ENCODE data around the gene ARL3.

The ARL3 gene

GRCh38 chr10:102628451-102628911 is 85.7 kb downstream of the ARL3 start:
- Histone ChIP-seq H3K9ac (ENCODE audit: low read depth, low read length) (no peak overlapping the region), H3K27me3 (ENCODE audit: insufficient read depth, low read length, poor library complexity) (no peaks in the 10 kb centered on the region), H2AFZ (ENCODE audit: low read depth, low read length) (no peak overlapping the region), H4K20me1 (ENCODE audit: insufficient read depth, low read length) (no peaks in the 10 kb centered on the region), H3K4me1 (ENCODE audit: insufficient read depth, low read length) (no peaks in the 10 kb centered on the region), H3K9me3 (ENCODE audit: insufficient read depth, low read length, severe bottlenecking) (no peaks in the 10 kb centered on the region), H3K27ac (ENCODE audit: low read length) (no peak overlapping the region), H3K79me2 (ENCODE audit: insufficient read depth, low read length) (no peaks in the 10 kb centered on the region), H3K36me3 (ENCODE audit: insufficient read depth, low read length) (no peaks in the 10 kb centered on the region), H3K4me3 (ENCODE audit: low read depth in 1 of 2, low read length in 2 of 2) (no peak overlapping the region), H3K4me2 (ENCODE audit: insufficient read depth, low read length) (no peak overlapping the region)
- TF ChIP-seq EZH2 (IDR thresholded peaks at IDR 0.05; ENCODE audit: borderline replicate concordance, low read depth, low read length, severe bottlenecking) (no peak), CTCF (IDR thresholded peaks at IDR 0.05; ENCODE audit: borderline replicate concordance, extremely low read depth, low read length, poor library complexity, severe bottlenecking) (no peak)
- ATAC-seq (ENCODE audit: insufficient read depth, low read depth): no peak
- no peak for DNase-seq

- H3K27me3 ChIP-seq (ENCODE audit: insufficient read depth, low read length, poor library complexity): no peaks in the 10 kb centered on the region
- no peaks in the 10 kb centered on the region for H3K79me2 ChIP-seq (ENCODE audit: insufficient read depth, low read length)
- H3K36me3 ChIP-seq (ENCODE audit: insufficient read depth, low read length): no peaks in the 10 kb centered on the region
- H2AFZ ChIP-seq (ENCODE audit: low read depth, low read length): no peak overlapping the region
- no peak overlapping the region for H3K4me2 ChIP-seq (ENCODE audit: insufficient read depth, low read length)
- no peaks in the 10 kb centered on the region for H3K9me3 ChIP-seq (ENCODE audit: insufficient read depth, low read length, severe bottlenecking)
- no peak overlapping the region for H3K9ac ChIP-seq (ENCODE audit: low read depth, low read length)
- TF ChIP-seq CTCF (IDR thresholded peaks at IDR 0.05; ENCODE audit: borderline replicate concordance, extremely low read depth, low read length, poor library complexity, severe bottlenecking): no peak
- TF ChIP-seq EZH2 (IDR thresholded peaks at IDR 0.05; ENCODE audit: borderline replicate concordance, low read depth, low read length, severe bottlenecking): no peak
- DNase-seq: no peak
- H3K27ac ChIP-seq (ENCODE audit: low read length): no peak overlapping the region
- no peak overlapping the region for H3K4me3 ChIP-seq (ENCODE audit: low read depth in 1 of 2, low read length in 2 of 2)
- no peak for ATAC-seq (ENCODE audit: insufficient read depth, low read depth)
- H3K4me1 ChIP-seq (ENCODE audit: insufficient read depth, low read length): no peaks in the 10 kb centered on the region
- H4K20me1 ChIP-seq (ENCODE audit: insufficient read depth, low read length): no peaks in the 10 kb centered on the region
These were observed 86.4 kb downstream of the ARL3 start for GRCh38 chr10:102627736-102628293.

- no peaks in the 10 kb centered on the region for H3K79me2 ChIP-seq (ENCODE audit: insufficient read depth, low read length)
- H3K27ac ChIP-seq (ENCODE audit: low read length): no peak overlapping the region
- H3K9ac ChIP-seq (ENCODE audit: low read depth, low read length): no peak overlapping the region
- DNase-seq (no peak), ATAC-seq (ENCODE audit: insufficient read depth, low read depth) (no peak)
- no peak overlapping the region for H2AFZ ChIP-seq (ENCODE audit: low read depth, low read length)
- H3K4me1 ChIP-seq (ENCODE audit: insufficient read depth, low read length): no peaks in the 10 kb centered on the region
- TF ChIP-seq CTCF (IDR thresholded peaks at IDR 0.05; ENCODE audit: borderline replicate concordance, extremely low read depth, low read length, poor library complexity, severe bottlenecking): no peak
- TF ChIP-seq EZH2 (IDR thresholded peaks at IDR 0.05; ENCODE audit: borderline replicate concordance, low read depth, low read length, severe bottlenecking): no peak
- no peaks in the 10 kb centered on the region for H3K27me3 ChIP-seq (ENCODE audit: insufficient read depth, low read length, poor library complexity)
- no peak overlapping the region for H3K4me3 ChIP-seq (ENCODE audit: low read depth in 1 of 2, low read length in 2 of 2)
- H3K9me3 ChIP-seq (ENCODE audit: insufficient read depth, low read length, severe bottlenecking): no peaks in the 10 kb centered on the region
- H3K4me2 ChIP-seq (ENCODE audit: insufficient read depth, low read length): no peak overlapping the region
- H3K36me3 ChIP-seq (ENCODE audit: insufficient read depth, low read length): no peaks in the 10 kb centered on the region
- H4K20me1 ChIP-seq (ENCODE audit: insufficient read depth, low read length): no peaks in the 10 kb centered on the region
These were observed 86.9 kb downstream of the ARL3 start for GRCh38 chr10:102627291-102627735.

Measured in DND-41 (cell line).